ENCODE results near the gene NEK11. TPM values are rescaled to one million over a fixed set of nuclear protein-coding genes. Genes with fewer than 3 reads are reported as not detected.

NEK11 gene
- total and polyA plus RNA-seq, 2 donors (not counting 3 experiments of a cell fraction or from before 2014, with no cell fraction given), result 1.7 to 4.3 TPM

DNA sequence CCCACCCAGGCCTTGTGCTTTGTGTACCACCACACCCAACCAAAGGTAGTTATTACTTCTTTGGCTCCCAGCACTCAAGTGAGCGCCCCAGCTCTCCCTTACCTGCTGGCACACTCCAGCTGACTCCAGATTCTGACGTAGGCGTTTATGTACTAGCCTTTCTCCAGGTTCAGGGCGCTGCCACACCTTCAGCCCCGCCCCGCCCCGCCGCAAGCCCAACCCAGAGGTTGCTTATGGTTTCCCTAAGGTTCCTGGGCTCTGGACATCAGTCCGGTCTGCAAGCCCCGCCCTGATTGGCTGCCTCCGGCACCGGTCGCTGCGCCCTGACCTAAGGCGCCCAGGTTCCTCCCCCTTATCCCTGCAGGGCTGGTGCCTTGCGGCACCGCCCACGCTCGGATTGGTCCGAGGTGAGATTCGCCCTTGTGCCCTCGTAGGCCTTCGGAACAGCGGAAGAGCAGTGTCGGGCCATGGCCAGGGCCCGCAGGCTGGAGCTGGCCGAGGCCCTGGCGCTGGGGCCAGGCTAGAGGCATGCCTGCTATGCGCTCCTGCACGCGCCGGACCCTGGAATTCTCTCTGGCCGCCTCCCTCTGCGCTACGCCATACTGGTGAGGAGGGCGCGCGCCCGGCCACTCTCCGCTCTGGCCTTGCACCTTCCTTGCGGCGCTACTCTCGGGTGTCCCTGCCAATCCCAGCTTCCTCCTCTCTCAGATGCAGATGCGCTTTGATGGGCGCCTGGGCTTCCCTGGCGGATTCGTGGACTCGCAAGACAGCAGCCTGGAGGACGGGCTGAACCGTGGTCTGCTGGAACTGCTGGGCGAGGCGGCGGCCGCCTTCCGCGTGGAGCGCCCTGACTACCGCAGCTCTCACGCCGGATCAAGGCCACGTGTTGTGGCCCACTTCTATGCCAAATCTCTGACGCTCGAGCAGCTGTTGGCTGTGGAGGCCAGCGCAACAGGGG is 335.1 kb downstream of the NEK11 start:
- dilution Hi-C loops (cut with MboI; ENCODE audit: extremely low pct_ligation_motif_present, low sequenced_read_pairs) (no loop called here), intact Hi-C loops (cut with micrococcal nuclease) (loop anchor here (1.0 kb wide), 1 partner anchor 7 kb away; no protein-coding TSS in a partner anchor)
- H3K9me1 ChIP-seq (replicated peaks; ENCODE audit: control insufficient read depth, extremely low read depth, insufficient read depth, low read length), result no peaks in the 10 kb centered on the region
- POLR2A ChIA-PET, result interaction anchor here (0.5 kb wide), 1 partner anchor 19 kb away, joined by 3 read pairs; no protein-coding TSS in a partner anchor
- H3K4me1 ChIP-seq (ENCODE audit: control insufficient read depth, extremely low read depth, insufficient read depth, low read length), result no peaks in the 10 kb centered on the region
- FAIRE-seq (peak; percentile 18), DNase-seq (ENCODE audit: low read depth, low spot score) (peak; percentile 16)
- CTCF ChIA-PET, result interaction anchor here (1.2 kb wide), 1 partner anchor 20 kb away, joined by 3 read pairs; the partner anchor contains the start of gene NUDT16
- H4K20me1 ChIP-seq (replicated peaks; ENCODE audit: control insufficient read depth, extremely low read depth, insufficient read depth, low read length), result no peaks in the 10 kb centered on the region
- no peaks in the 10 kb centered on the region for H3K27me3 ChIP-seq (ENCODE audit: control insufficient read depth in 2 of 2, insufficient read depth in 2 of 2, low read length in 2 of 2)
- no peaks in the 10 kb centered on the region for H3K9me3 ChIP-seq (replicated peaks; ENCODE audit: control insufficient read depth, insufficient read depth, low read length)
- no peaks in the 10 kb centered on the region for H3K36me3 ChIP-seq (ENCODE audit: control insufficient read depth in 2 of 2, extremely low read depth in 1 of 2, insufficient read depth in 2 of 2, low read length in 2 of 2)
- BruUV-seq (replicated peaks), result no TSS peak
- peak overlapping the region; percentile 90 for H2AFZ ChIP-seq (ENCODE audit: low read depth, low read length)
- H3K27ac ChIP-seq (ENCODE audit: insufficient read depth, low read depth, low read length), result no peak overlapping the region
- TF ChIP-seq, protein P1, sequence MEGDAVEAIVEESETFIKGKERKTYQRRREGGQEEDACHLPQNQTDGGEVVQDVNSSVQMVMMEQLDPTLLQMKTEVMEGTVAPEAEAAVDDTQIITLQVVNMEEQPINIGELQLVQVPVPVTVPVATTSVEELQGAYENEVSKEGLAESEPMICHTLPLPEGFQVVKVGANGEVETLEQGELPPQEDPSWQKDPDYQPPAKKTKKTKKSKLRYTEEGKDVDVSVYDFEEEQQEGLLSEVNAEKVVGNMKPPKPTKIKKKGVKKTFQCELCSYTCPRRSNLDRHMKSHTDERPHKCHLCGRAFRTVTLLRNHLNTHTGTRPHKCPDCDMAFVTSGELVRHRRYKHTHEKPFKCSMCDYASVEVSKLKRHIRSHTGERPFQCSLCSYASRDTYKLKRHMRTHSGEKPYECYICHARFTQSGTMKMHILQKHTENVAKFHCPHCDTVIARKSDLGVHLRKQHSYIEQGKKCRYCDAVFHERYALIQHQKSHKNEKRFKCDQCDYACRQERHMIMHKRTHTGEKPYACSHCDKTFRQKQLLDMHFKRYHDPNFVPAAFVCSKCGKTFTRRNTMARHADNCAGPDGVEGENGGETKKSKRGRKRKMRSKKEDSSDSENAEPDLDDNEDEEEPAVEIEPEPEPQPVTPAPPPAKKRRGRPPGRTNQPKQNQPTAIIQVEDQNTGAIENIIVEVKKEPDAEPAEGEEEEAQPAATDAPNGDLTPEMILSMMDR (IDR thresholded peaks at IDR 0.05; ENCODE audit: extremely low read depth in 1 of 2, insufficient read depth in 1 of 2, low read depth in 1 of 2, low read length in 2 of 2), result no peak
- no peak for TF ChIP-seq POLR2A (IDR thresholded peaks at IDR 0.05; ENCODE audit: low read depth, low read length)
- no peak for TF ChIP-seq JUN (IDR thresholded peaks at IDR 0.05; ENCODE audit: borderline replicate concordance, insufficient read depth, insufficient read length, low read depth)
- TF ChIP-seq GATA2 (IDR thresholded peaks at IDR 0.05; ENCODE audit: insufficient read depth, insufficient read length, low read depth, low read length), result no peak
- no peak for TF ChIP-seq FOS (IDR thresholded peaks at IDR 0.05; ENCODE audit: borderline replicate concordance, insufficient read depth, low read length)
- TF ChIP-seq, protein P2, sequence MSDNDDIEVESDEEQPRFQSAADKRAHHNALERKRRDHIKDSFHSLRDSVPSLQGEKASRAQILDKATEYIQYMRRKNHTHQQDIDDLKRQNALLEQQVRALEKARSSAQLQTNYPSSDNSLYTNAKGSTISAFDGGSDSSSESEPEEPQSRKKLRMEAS (IDR thresholded peaks at IDR 0.05; ENCODE audit: insufficient read depth, insufficient read length), result no peak
- no peaks in the 10 kb centered on the region for H3K79me2 ChIP-seq (ENCODE audit: control insufficient read depth, insufficient read depth, low read length)
- H3K9ac ChIP-seq (replicated peaks; ENCODE audit: extremely low read depth, insufficient read depth, low read length), result no peak overlapping the region
- peak overlapping the region in 1 of 3 experiments; percentile 28 for H3K4me3 ChIP-seq (replicated peaks in 1 of 3; ENCODE audit: insufficient read depth in 1 of 3, low read depth in 1 of 3, low read length in 3 of 3)
- H3K4me2 ChIP-seq (ENCODE audit: insufficient read depth, low read length), result peak overlapping the region; percentile 41
